GM21381 (cell line): ENCODE results near the gene ZDHHC14.

Experiments
- ATAC-seq: cut with Tn5 transposase; IDR thresholded peaks from one replicate; pipeline ENCODE4 v1.9.1; 2021; ENCODE audit warnings: mild to moderate bottlenecking, moderate library complexity; ENCODE audit not compliant: unreplicated experiment

Gene ZDHHC14

DNA sequence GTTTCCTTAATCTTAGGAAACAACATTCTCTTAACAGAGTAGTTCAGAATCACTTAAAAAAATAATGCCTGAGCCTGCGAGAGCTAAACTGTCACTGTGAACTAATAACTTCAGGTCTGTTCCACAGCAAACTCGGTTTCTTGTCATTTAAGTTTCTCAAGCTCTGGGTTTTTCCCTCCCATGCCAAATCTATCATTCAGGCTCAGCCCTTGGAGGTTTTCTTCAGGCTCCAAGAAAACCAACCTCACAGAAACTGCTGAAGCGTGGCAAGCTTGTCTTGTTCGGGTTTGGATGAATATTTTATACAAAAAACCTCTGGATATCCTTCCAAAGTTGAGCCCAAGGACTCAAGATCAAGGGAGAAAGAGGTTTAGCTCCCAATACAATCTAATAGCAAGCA lies 342.4 kb downstream of the ZDHHC14 start:
- ATAC-seq: no peak

DNA sequence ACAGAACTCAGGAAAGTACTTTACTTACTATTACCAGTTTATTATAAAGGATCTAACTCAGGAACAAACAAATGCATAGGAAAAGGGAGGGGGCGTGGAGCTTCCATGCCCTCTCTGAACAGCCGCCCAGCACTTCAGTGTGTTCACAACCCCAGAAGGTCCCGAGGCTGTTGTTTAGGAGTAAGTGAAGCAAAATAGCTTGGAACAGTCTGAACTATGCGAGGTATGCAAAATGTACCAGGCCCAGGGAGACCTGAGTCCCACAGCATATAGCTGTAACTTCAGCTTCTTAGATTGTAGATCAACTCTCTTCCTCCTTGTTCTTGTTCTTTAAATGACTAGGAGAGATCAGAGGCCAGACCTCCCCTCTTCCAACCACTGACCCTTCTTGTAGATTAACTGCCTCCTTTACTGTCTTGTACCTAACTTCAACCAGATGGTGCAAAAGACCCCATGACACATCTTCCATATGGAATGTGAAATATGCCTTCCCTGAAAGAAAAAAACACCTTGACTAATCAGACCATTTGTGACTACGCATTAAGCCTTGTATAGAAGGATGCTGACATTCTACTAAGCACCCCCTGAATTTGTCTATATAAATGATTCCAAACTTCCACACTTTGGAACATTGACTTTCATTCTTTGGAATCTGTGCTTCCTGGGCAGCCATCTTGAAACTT lies 343.3 kb downstream of the ZDHHC14 start:
- no peak for ATAC-seq

DNA sequence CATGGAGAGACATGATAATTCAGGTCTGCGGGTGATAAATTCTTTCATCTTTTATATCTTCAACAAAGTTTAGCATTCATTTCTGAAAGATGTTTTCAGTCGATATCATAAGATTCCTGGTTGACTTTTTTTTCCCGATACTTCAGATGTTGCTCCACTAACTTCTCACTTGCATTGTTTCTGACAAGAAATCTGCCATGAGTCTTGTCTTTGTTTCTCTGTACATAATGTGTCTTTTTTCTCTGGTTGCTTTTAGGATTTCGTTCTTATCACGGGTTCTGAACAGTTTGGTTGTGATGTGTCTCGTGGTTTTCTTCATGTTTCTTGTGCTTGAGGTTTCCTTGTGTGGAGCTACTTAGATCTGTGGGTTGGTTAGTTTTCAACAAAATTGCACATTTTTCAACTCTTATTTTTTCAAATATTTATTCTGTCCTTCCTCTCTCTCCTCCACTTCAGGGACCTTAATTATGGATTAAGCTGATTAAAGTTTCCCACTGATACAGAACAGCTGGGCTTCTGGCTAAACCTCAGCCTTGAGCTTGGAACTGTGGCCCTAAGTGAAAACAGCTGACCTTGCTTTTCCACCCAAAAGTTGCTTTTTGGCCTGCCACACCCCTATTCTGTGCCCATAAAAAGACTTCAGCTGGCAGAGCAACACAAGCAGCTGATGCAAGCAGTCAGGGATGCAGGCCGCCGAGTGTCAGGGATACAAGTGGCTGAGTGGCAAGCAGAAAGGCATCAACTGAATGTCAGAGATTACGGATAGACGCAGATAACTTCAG lies 344.2 kb downstream of the ZDHHC14 start:
- ATAC-seq: no peak

DNA sequence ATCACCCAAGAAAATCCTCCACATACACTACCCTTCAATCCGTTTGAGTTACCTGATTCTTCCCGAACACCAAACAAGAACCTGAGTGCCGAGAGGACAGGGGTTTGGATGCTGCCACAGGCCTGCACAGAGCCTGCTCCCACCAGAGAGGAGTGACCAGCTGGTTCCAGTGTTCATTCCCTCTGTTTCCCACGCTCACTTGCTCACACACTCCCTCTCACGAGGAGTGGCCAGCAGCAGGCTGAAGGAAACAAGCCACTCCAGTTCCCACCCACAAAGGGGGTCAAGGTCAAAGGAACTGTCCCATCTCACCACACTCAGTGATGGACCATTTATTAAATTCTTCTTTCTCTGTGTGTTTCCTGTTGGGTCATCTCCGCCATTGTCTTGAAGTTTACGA lies 344.8 kb downstream of the ZDHHC14 start:
- no peak for ATAC-seq

DNA sequence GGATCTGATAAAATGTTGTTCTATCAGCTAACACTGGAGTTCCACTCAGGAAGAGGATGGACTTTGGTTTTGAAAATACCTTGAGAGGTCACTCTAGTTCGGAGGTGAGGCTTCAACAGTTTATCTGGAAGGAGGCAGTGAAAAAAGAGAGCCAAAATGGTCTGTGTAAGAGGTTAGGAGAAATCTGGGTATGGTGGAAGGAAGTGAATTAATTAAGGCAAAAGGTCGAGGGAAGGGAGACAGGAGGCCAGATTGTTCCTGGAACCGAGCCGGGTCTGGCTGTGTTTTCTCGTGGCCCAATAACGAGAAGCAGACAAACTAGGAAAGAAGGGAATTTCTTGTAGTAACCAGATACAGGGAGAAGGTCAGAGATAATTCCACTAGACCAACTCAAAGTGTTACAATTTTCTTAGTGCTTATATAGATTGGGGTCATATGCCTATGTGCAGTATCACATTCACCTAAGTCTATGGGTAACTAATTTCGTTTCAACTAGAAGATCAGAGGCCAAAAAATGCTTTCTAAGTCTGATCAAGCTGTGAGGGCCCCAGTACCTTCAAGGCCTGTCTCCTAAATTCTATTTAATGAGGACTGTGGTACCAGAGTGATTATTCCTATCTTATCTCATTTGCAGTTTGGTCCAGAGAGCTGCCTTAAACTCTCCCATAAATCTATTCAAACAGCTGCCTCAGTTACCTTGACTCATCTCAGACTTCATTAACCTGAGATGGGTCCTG lies 346.1 kb downstream of the ZDHHC14 start:
- no peak for ATAC-seq
